IPS DF 4.7 (cell line): ENCODE results near the gene LCA5.
"Not testable (repeated sequence)": the region's sequence is repeated elsewhere in the genome, so short reads cannot be mapped to it uniquely, and the experiment has no call there.

ENCODE experiments used
- DNase-seq: peaks from one replicate; pipeline ENCODE4 v3.0.0-alpha.2; 2013; ENCODE audit warnings: low spot score; ENCODE audit errors: extremely low read depth

The LCA5 gene

DNA sequence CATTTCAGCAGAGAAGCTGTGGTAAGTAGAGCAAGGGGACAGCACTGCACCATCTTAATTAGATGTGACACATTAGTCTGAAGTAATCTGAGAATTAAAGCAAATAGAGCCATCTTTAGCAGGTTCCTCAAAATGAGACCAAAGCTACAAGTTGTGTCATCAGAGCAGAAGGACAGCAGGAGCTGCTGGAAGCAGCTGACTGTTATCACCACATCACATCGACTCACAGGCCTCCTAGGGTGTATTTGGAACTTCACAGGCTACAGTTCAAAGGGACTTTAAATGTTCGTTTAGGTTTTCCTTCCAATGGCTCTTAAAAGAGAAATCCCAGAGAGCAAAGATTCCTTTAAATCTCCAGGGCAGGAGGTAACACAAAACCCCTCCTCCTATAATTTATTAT lies 69.5 kb downstream of the LCA5 start:
- no peak for DNase-seq

DNA sequence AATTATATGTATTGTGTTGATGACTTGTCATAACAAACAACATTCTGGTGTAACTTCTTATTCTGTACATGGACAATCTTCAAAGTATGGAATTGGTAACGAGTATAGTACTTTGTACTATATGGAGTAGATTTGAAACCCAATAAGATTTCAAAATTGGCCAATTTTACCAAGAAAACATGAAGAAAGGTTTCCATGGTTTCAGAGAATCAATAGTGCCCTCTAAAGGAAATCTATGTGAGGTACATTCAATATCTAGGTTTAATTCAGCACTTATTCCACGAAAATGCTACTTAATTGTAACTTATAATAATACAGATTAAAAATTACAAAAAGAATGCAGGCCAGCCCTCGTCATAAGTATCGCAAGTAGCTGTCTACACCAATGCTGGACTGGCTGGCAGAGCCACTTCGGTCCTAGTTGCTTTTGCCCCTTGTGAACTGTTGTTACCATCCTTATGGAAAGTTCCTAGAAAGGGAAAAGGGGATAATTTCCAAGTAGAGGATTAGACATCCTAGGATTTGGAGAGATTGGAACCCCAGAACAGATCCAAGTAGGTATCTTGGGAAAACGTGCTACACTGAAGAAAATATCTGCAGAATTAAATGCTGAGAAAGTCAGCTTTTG lies 70.9 kb downstream of the LCA5 start:
- no peak for DNase-seq

DNA sequence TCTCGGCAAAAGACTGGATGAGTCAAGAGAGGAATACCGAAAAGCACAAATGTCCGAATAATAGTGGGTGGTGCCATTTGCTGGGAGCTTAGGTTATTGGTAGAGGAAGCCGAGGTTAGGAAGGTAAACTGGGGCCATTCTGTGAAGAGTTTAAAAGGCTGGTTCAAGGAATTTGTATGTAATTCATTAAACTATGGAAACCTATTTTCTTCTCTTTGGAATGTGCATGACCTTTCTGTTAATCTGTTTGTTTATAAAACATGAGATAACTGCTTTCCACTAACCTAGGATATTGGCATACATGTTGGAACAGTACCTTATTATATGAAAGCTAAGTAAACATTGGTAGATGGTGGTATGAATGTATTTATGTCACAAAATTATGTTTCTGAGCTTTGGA lies 71.8 kb downstream of the LCA5 start:
- no peak for DNase-seq

DNA sequence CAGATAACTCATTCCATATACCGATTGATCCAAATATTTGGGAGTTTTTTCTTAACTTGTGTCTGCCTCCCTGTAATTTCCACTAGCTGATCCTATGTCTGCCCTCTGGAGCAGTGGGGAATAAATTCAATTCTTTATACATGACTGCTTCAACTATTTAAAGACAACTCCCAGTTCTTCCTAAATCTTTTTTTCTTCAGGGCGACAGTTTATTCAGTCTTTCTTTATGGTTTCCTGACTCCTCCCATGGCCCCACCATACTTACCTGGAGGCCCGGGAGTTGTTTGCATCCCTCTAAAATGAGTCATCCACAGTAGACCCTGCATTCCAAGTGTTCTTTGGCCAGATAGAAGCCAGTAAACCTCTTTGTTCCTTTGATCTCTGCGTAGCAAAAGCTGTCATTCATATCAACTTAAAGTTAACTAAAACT lies 73.6 kb downstream of the LCA5 start:
- no peak for DNase-seq

DNA sequence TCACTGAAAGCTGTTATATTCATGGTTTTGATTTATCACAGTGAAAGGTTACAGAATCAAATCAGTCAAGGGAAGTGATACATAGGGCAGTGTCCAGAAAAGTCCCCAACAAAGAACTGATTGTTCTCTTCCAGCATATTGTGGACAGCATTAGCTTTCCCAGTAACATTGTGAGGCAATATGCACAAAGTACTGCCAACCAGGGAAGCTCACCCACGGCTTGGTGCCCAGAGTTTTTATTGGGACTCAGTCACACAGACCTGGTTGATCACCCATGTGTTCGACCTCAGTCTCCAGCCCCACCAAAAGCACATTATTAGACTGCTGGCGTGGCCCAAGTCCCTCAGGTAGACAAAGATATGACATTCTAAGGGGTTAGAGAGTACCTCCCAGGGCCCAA lies 76.0 kb downstream of the LCA5 start:
- no peak for DNase-seq

DNA sequence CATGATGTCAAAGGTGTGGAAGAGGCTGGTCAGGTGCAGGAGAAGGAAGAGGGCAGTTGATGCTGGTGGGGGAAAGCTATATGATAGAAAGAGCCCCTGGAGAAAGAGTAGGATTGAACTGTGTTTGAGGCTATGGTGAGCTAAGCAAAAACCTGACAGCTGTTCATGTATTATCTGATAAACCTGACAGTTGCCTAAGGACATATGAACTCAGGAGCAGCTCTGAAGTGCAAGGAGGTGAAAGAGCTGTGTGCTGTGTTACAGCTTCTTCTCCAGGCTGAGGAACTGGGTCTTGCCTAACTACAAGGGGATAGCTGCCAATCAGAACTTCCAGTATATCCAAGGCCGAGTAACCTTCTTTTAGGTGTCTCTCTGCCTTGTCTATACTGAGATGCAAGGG lies 81.8 kb downstream of the LCA5 start:
- DNase-seq = no peak

DNA sequence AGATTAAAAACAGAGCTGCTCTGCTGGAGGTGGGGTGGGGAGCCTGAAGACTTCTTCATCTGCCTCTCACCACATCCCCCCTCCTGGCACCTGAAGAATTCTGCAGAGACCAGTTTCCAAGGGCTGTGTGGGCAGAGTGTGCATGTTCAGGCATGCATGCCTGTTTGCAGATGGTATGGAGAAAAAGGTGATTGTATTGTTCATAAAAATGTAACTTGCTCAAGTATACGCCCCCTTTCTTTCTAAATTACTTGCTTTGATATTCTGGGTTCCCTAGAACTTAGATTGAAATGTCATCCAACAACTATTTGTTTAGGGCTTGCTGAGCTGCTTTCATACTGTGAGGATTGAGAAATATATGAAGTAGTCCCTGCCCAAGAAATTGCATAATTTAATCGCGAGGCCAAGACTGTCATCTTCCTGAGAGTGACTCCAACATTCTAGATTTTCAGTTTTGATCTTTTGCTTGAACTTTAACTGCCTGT lies 83.6 kb downstream of the LCA5 start:
- no peak for DNase-seq

DNA sequence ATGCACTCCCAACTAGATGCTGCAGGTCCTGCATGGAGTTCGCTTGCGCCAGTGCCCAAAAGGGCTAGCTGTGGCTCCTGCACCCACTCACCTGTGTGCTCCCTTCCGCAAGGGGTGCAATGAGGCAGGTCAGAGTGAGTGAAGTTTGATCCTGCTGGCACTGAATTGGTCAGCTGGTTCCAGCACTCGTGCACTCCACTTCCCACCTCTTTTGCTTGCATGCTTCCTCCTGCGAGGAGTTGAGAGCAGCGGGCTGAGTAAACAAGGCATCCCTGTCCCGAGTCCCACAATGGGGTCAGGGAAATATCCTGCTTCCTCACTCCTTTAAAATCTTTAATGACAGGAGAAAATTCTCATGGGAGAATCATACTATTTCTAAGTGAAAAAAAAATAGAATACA lies 86.2 kb downstream of the LCA5 start:
- DNase-seq = no peak

DNA sequence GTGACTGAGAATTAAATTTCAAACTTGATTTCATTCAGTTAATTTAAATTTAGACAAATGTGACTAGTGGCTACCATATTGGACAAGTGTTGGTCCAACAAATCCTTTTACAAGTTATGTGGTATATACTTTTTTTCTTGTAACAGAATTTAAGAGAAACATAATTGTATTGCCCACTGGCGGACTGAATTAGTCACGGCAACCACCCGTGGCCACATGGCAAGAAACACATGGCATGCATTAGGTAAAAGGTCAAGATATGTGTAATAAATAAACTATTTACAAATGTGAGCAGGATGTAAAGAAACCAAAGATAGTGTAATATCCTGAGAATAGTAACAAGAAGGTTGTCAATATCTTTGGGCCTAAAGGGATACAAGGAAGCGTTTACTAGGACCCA lies 91.2 kb downstream of the LCA5 start:
- DNase-seq = no peak

DNA sequence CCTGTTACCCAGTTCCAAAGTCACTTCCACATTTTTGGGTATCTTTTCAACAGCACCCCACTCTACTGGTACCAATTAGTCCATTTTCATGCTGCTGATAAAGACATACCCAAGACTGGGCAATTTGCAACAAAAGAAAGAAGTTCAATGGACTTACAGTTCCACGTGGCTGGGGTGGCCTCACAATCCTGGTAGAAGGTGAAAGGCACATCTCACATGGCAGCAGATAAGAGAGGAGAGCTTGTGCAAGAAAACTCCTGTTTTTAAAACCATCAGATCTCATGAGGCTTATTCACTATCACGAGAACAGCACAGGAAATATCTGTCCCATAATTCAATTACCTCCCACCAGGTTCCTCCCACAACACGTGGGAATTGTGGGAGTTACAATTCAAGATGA lies 93.4 kb downstream of the LCA5 start:
- DNase-seq = not testable (repeated sequence)

DNA sequence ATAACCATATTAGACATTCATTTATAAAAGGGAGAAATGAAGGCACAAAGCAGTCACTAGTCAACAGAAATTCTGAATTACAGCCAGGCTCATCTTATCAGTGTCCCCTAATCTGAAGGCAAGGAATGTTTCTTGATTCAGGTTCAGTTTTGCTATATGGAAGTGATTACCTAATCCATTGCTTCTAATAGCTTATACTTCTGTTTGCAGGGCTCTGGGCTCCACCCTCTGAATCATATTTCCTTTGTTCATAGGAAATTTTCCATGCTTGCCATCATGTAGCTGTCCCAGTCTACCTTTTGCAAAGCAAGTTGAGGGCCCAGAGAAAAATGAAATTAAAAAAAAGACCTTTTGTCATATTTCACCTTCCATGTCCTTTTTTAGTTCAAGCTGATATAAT lies 96.0 kb downstream of the LCA5 start:
- no peak for DNase-seq

DNA sequence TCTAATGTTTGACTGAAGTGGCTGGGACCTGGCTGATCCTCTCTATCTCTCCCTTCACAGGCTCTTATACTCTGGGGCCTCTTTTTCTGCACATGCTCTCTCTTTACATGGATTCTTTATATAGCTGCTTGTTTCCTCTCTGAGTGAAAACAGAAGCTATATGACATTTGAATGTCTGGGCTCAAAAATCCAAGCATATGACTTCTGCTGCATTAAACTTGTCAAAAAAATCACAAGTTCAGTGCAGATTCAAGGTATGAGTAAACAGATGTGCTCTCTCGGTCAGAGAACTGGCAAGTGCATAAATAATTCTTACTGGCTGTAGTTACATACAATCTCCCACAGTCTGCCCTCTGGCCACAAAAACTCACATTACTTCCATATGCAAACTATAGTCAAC lies 96.6 kb downstream of the LCA5 start:
- no peak for DNase-seq

DNA sequence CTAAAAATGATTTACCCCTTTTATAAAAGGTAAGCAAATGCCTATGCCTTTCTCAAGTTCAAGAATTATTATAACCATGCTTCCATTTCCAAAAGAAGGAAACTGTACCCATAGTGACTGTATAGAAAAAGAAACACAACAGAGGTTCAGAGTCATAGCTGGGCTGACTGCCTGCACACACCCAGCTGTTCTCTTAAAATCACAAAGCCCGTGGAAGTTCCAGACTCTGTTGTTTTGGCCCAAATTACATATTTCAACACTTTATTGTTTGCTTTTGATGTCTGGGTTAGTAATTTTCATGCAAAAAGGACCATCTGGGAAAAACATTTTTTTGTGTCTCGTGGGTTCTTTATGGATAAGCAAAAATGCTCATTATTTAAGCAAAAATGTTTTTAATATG lies 99.2 kb downstream of the LCA5 start:
- no peak for DNase-seq

DNA sequence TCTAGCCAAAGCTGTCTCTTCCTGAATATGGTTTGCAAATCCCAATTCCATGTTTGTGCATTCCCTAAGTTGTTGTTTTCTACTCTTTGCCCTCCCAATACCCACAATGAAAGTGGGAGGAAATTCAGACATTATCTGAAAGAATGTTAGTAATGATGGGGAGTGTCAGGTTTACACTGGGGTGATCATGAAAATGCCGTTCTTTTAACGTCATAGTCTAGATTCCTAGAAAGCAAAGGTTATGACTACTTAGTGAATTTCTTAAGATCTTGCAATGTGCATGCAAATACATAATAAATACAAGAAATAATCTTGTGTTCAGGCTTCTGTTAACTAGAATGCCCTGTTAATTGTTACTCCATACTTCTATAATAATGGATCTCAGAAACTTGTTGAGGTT lies 101.0 kb downstream of the LCA5 start:
- DNase-seq = no peak

DNA sequence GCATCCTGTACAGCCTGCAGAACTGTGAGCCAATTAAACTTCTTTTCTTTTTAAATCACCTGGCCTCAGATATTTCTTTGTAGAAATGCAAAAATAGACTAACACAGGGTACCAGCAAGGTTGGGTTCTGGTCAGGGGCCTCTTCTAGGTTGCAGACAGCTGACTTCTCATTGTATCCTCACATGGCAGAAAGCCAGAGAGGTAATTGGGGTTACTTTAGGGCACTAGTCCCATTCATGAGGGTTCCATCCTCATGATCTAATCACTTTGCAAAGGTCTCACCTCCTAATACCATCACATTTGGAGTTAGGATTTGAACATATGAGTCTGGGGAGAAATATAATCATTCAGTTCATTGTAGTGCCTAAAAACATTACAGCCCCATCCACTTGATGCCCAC lies 101.5 kb downstream of the LCA5 start:
- no peak for DNase-seq
